Rectal smooth muscle tissue (tissue), 1 donor: ENCODE results near the gene AMD1.
"Not testable (repeated sequence)": the region's sequence is repeated elsewhere in the genome, so short reads cannot be mapped to it uniquely, and the experiment has no call there.

Experiments used
- H3K27ac ChIP-seq: one replicate; pipeline ENCODE4 v1.7.0; 2013; ENCODE audit warnings: low read depth, low read length, inconsistent platforms
- H3K27me3 ChIP-seq: one replicate; pipeline ENCODE4 v1.7.0; 2013; ENCODE audit warnings: low read length; ENCODE audit not compliant: control insufficient read depth, insufficient read depth
- H3K36me3 ChIP-seq: one replicate; pipeline ENCODE4 v1.7.0; 2013; ENCODE audit warnings: low read length; ENCODE audit not compliant: control insufficient read depth, insufficient read depth
- H3K4me1 ChIP-seq: one replicate; pipeline ENCODE4 v1.7.0; 2013; ENCODE audit warnings: low read length; ENCODE audit not compliant: control insufficient read depth, insufficient read depth
- H3K4me3 ChIP-seq: one replicate; pipeline ENCODE4 v1.7.0; 2013; ENCODE audit warnings: low read length
- H3K9ac ChIP-seq: one replicate; pipeline ENCODE4 v1.7.0; 2013; ENCODE audit warnings: low read length

The AMD1 gene

GRCh38 chr6:110906273-110906672, 31.7 kb downstream of the AMD1 start:
- H3K27ac ChIP-seq, H3K4me3 ChIP-seq, H3K4me1 ChIP-seq, H3K27me3 ChIP-seq, H3K36me3 ChIP-seq, H3K9ac ChIP-seq: not testable (repeated sequence)

- no peak overlapping the region for H3K27ac ChIP-seq
- no peaks in the 10 kb centered on the region for H3K36me3 ChIP-seq
- H3K9ac ChIP-seq = no peak overlapping the region
- H3K27me3 ChIP-seq = no peaks in the 10 kb centered on the region
- H3K4me1 ChIP-seq = no peaks in the 10 kb centered on the region
- H3K4me3 ChIP-seq = no peak overlapping the region
Observed at GRCh38 chr6:110930781-110931180, 56.2 kb downstream of the AMD1 start.

DNA sequence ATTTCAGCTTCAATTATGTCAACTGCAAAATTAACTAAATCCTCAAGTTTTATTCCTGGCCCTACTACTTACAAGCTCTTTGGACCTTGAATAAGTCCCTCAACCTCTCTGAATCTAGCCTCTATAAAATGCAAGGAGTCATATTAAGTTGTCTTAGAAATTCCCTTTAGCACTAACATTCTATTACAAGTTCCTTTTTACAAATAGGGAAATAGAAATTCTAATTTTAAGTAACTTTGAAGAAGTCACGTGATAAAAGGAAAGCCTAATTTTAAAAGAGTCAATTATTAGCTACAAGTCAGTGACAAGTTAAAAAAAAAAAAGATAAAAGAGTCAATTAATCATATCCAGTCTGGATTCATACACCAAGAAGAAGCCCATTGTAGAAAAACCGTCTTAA, 59.3 kb downstream of the AMD1 start:
- no peak overlapping the region for H3K4me3 ChIP-seq
- no peaks in the 10 kb centered on the region for H3K4me1 ChIP-seq
- no peak overlapping the region for H3K9ac ChIP-seq
- no peak overlapping the region for H3K27ac ChIP-seq
- no peaks in the 10 kb centered on the region for H3K27me3 ChIP-seq
- no peaks in the 10 kb centered on the region for H3K36me3 ChIP-seq

DNA sequence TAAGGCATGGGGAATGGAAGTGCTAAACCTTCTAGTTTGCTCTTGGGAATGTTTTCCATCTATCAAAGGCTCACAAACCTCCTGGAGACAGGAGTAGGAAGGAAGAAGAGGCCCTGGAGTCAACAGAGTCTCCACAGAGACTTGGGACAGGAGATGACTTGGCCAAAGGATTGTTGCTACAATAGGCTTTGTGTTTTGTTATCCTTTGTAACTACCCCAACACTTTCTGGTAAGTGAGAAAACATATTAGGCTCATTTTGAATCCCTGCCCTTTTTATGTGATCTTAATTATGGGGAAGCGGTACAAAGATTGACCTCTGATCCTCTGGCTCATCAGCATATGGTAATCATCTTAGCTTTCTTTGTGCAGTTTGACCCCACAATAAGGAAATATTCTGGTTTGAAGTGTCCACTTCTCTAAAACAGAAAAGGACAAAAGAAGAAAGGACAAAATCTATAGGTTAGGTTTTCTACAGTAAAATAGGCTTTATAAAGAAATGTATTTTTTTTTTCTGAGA, 59.9 kb downstream of the AMD1 start:
- no peaks in the 10 kb centered on the region for H3K4me1 ChIP-seq
- no peak overlapping the region for H3K9ac ChIP-seq
- no peak overlapping the region for H3K27ac ChIP-seq
- no peaks in the 10 kb centered on the region for H3K36me3 ChIP-seq
- no peaks in the 10 kb centered on the region for H3K27me3 ChIP-seq
- no peak overlapping the region for H3K4me3 ChIP-seq

GRCh38 chr6:110935171-110935570, 60.6 kb downstream of the AMD1 start:
- H3K36me3 ChIP-seq = no peaks in the 10 kb centered on the region
- no peak overlapping the region for H3K27ac ChIP-seq
- H3K4me3 ChIP-seq = no peak overlapping the region
- H3K27me3 ChIP-seq = no peaks in the 10 kb centered on the region
- no peaks in the 10 kb centered on the region for H3K4me1 ChIP-seq
- no peak overlapping the region for H3K9ac ChIP-seq

DNA sequence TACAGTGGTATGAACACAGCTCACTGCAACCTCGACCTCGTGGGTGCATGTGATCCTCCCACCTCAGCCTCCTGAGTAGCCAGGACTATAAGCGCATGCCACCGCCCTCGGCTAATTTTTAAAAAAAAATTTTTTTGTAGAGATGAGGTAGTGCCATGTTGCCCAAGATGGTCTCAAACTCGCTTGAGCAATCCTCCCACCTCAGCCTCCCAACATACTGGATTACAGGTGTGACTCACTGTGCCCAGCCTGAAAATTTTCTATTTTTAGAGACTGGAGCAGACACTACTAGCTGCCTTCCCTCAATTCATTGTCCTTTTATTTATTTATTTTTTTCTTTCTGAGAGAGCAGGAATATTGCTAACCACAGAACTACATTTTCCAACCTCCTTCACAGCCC, 63.6 kb downstream of the AMD1 start:
- Histone ChIP-seq H3K27ac (no peak overlapping the region), H3K9ac (no peak overlapping the region), H3K4me3 (no peak overlapping the region), H3K4me1 (no peaks in the 10 kb centered on the region), H3K36me3 (no peaks in the 10 kb centered on the region), H3K27me3 (no peaks in the 10 kb centered on the region)

DNA sequence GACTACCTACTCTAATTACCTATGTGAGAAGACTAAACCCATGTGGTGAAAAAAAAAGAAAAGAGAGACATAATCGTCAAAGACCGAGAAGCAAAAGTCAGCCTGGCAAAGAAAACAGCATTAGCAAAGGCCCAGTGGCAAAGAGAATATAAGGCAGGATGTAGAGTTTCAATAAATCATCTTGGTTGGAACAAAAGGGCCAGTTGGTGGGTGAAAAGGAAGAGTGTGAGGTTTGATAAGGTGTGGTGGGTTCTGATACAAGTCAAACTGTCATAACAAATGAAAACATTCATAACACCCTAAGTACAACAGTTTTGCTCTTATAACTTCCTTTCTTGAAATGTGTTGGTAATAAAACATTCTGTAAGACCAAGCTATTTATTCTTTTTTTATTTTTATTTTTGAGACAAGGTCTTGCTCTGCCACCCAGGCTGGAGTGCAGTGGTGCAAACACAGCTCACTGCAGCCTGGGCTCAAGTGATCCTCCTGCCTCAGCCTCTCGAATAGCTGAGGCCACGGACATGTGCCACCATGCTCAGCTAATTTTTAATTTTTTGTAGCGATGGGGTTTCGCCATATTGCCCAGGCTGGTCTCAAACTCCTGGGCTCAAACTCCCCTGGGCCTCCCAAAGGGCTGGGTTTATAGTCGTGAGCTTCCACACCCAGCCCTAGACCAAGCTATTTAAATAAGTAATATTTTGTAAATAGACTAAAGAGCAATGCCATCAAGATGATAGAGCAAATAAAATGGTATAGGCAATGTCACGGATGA, 65.0 kb downstream of the AMD1 start:
- no peaks in the 10 kb centered on the region for H3K4me1 ChIP-seq
- no peaks in the 10 kb centered on the region for H3K36me3 ChIP-seq
- H3K4me3 ChIP-seq = no peak overlapping the region
- H3K27ac ChIP-seq = no peak overlapping the region
- no peaks in the 10 kb centered on the region for H3K27me3 ChIP-seq
- no peak overlapping the region for H3K9ac ChIP-seq

GRCh38 chr6:110944681-110945151, 70.1 kb downstream of the AMD1 start:
- H3K27me3 ChIP-seq = no peaks in the 10 kb centered on the region
- no peaks in the 10 kb centered on the region for H3K4me1 ChIP-seq
- H3K27ac ChIP-seq = no peak overlapping the region
- H3K36me3 ChIP-seq = no peaks in the 10 kb centered on the region
- no peak overlapping the region for H3K9ac ChIP-seq
- no peak overlapping the region for H3K4me3 ChIP-seq
